Measurements from ENCODE around the gene CNTNAP5.

The CNTNAP5 gene

DNA sequence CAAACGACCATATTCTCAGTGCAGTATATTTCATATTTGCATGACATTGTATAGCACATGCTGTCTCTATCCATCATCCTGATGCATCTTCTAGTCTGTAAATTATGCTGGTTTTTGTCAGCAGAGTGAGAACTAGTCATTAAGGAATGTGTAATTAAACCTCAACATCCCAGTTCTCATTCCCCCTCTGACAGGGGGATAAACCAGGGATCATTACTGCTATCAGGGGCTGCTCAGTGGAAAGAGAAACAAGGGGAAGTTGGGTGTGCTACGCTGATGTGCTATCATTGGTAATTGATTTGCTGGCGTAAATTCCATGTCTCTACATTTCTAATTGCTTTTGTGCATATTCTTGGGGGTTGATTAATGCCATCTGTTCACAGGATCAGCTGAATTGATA, 7.7 kb downstream of the CNTNAP5 start:
- no peak for DNase-seq (ENCODE audit: low read depth)
- TF ChIP-seq, protein P1, sequence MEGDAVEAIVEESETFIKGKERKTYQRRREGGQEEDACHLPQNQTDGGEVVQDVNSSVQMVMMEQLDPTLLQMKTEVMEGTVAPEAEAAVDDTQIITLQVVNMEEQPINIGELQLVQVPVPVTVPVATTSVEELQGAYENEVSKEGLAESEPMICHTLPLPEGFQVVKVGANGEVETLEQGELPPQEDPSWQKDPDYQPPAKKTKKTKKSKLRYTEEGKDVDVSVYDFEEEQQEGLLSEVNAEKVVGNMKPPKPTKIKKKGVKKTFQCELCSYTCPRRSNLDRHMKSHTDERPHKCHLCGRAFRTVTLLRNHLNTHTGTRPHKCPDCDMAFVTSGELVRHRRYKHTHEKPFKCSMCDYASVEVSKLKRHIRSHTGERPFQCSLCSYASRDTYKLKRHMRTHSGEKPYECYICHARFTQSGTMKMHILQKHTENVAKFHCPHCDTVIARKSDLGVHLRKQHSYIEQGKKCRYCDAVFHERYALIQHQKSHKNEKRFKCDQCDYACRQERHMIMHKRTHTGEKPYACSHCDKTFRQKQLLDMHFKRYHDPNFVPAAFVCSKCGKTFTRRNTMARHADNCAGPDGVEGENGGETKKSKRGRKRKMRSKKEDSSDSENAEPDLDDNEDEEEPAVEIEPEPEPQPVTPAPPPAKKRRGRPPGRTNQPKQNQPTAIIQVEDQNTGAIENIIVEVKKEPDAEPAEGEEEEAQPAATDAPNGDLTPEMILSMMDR (IDR thresholded peaks at IDR 0.05; ENCODE audit: low read depth, low read length): no peak
- no peak for TF ChIP-seq POLR2A (IDR thresholded peaks at IDR 0.05; ENCODE audit: extremely low read depth, insufficient read length)
- TF ChIP-seq, protein P2, sequence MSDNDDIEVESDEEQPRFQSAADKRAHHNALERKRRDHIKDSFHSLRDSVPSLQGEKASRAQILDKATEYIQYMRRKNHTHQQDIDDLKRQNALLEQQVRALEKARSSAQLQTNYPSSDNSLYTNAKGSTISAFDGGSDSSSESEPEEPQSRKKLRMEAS (IDR thresholded peaks at IDR 0.05; ENCODE audit: low read depth, low read length): no peak
- no peak for TF ChIP-seq MYC (IDR thresholded peaks at IDR 0.05; ENCODE audit: low read depth, low read length)
- no peak overlapping the region for H3K4me3 ChIP-seq (ENCODE audit: low read depth, low read length)

DNA sequence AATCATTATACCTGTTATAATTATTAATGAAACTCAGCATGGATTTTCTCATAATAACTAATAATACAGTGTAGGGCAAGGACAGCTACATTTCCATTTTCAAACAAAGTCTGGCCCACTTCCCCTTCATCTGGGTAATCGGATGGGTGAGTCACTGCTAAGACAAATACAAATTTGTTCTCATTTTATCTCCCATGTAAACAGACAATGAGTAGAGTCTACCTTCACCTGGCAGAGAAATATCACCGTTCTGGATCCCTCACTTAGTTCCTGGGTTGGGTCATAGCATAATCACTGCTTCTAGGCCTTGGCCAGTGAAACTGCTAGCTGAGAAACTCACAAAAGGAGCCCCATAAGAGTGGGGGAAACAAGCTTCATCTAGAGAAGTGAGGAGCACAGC, 9.2 kb downstream of the CNTNAP5 start:
- no peak for TF ChIP-seq POLR2A (IDR thresholded peaks at IDR 0.05; ENCODE audit: extremely low read depth, insufficient read length)
- TF ChIP-seq, protein P2 (IDR thresholded peaks at IDR 0.05; ENCODE audit: low read depth, low read length): no peak
- TF ChIP-seq MYC (IDR thresholded peaks at IDR 0.05; ENCODE audit: low read depth, low read length): no peak
- DNase-seq (ENCODE audit: low read depth): no peak
- no peak overlapping the region for H3K4me3 ChIP-seq (ENCODE audit: low read depth, low read length)

DNA sequence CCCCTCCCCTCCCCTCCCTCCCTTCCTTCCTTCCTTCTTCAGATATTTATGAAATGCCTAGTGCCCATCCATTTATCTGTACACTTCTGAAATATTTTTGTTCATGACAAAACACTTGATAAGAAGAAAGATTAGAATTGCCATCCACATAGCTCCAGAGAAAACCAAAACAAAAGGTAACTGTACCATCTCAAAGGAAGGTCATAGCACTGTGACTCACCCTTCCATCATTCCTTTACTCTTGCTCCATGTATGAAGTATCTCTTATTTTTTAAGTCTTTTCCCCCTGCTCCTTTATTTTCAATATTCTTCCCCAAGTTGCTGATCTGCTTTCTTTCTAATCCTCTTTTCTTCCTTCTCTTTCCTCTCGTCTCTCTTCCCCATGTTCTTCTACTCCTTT, 9.9 kb downstream of the CNTNAP5 start:
- H3K4me3 ChIP-seq (ENCODE audit: low read depth, low read length): no peak overlapping the region
- TF ChIP-seq, protein P1 (IDR thresholded peaks at IDR 0.05; ENCODE audit: low read depth, low read length): no peak
- TF ChIP-seq POLR2A (IDR thresholded peaks at IDR 0.05; ENCODE audit: extremely low read depth, insufficient read length): no peak
- no peak for TF ChIP-seq MYC (IDR thresholded peaks at IDR 0.05; ENCODE audit: low read depth, low read length)
- TF ChIP-seq, protein P2 (IDR thresholded peaks at IDR 0.05; ENCODE audit: low read depth, low read length): no peak
- DNase-seq (ENCODE audit: low read depth): no peak

DNA sequence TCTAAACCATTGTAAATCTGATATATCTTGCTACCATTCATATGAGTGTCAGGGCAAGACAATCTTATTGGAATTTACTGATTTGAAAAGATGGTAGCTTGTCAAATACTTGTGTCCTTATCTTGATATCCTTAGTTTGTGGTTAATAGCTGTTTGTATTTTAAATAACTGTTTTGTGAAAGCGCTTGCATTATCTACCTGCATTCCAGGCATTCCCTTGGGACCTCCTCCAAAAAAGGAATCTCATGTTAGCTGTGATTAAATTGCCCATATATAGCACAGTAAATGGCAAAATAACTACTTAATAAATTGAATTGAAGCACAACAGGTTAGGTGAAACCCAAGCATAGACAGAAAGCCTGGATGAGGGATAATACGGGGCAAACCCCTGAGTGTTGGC, 13.9 kb downstream of the CNTNAP5 start:
- DNase-seq (ENCODE audit: low read depth): no peak
- H3K4me3 ChIP-seq (ENCODE audit: low read depth, low read length): no peak overlapping the region
- TF ChIP-seq, protein P2 (IDR thresholded peaks at IDR 0.05; ENCODE audit: low read depth, low read length): no peak
- TF ChIP-seq MYC (IDR thresholded peaks at IDR 0.05; ENCODE audit: low read depth, low read length) (no peak), POLR2A (IDR thresholded peaks at IDR 0.05; ENCODE audit: extremely low read depth, insufficient read length) (no peak)

DNA sequence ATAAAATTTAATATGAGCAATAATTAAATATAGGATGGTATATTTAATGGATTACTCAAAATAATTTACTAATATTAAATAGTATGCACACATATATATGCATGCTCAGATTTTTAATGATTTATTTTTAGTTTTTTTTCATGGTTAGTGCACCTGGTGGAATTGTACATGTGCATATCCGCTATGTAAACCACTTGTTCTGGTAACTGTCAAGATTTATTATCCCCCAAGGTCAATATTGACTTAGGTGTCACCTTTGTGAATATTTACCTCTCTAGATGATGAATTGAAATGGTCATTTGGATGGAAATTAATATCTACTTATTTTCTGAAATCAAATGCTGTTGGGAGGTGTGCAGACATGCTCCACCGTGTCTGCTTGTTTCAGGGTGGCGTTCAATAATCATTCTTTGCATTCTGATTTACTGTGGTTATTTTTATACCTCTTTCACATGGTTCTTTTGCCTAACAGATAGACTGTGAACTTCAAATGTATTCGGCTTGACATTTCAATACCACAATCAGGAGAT, 14.7 kb downstream of the CNTNAP5 start:
- DNase-seq (ENCODE audit: low read depth): no peak
- TF ChIP-seq MYC (IDR thresholded peaks at IDR 0.05; ENCODE audit: low read depth, low read length) (no peak), POLR2A (IDR thresholded peaks at IDR 0.05; ENCODE audit: extremely low read depth, insufficient read length) (no peak)
- TF ChIP-seq, protein P1 (IDR thresholded peaks at IDR 0.05; ENCODE audit: low read depth, low read length): no peak
- TF ChIP-seq, protein P2 (IDR thresholded peaks at IDR 0.05; ENCODE audit: low read depth, low read length): no peak
- no peak overlapping the region for H3K4me3 ChIP-seq (ENCODE audit: low read depth, low read length)

DNA sequence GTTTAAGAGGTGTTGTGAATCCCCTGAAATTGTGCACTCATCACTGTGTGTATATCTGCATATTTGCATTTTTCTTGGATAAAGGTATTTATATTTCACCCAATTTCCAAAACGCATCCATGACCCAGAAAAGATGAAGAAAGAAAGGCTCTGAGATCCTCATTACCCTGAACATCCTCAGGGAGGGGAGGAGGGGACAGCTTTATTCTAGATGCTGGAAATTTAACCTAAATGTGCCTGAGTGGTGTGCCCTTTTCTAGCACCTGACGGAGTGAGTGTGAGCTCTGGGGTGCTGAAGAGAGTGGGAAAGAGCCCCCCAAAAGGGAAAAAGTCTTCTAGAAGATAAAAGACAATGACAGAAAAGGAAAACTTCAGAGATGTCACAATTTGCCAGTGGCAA, 20.8 kb downstream of the CNTNAP5 start:
- TF ChIP-seq POLR2A (IDR thresholded peaks at IDR 0.05; ENCODE audit: extremely low read depth, insufficient read length) (no peak), MYC (IDR thresholded peaks at IDR 0.05; ENCODE audit: low read depth, low read length) (no peak)
- H3K4me3 ChIP-seq (ENCODE audit: low read depth, low read length): no peak overlapping the region
- DNase-seq (ENCODE audit: low read depth): no peak

DNA sequence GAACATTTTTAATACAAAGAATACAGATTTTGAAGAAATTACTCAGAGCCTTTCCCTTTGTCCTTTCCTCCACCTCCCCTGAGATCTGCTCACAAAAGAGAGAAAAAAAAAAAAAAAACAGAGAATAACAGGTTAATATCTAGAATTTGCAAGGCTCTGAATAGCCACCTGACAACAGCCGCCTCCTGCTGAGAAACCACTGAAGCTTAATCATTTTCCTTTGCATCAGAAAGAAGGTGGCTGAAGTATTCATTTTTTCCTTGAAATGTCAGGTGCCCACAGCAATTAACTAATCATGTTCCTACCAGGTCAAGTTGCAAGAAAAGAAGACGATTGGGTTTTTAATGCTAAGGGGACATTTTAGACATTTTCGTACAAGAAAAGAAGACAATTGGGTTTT, 21.2 kb downstream of the CNTNAP5 start:
- H3K4me3 ChIP-seq (ENCODE audit: low read depth, low read length): no peak overlapping the region
- no peak for DNase-seq (ENCODE audit: low read depth)
- TF ChIP-seq MYC (IDR thresholded peaks at IDR 0.05; ENCODE audit: low read depth, low read length) (no peak), POLR2A (IDR thresholded peaks at IDR 0.05; ENCODE audit: extremely low read depth, insufficient read length) (no peak)
- TF ChIP-seq, protein P2 (IDR thresholded peaks at IDR 0.05; ENCODE audit: low read depth, low read length): no peak
- TF ChIP-seq, protein P1 (IDR thresholded peaks at IDR 0.05; ENCODE audit: low read depth, low read length): no peak
